Measurements from ENCODE around the gene RIPOR2. TPM values are rescaled to one million over a fixed set of nuclear protein-coding genes. Genes with fewer than 3 reads are reported as not detected.
"Not testable (repeated sequence)": the region's sequence is repeated elsewhere in the genome, so short reads cannot be mapped to it uniquely, and the experiment has no call there.

The RIPOR2 gene
- polyA plus RNA-seq, 4 donors: 6.2 to 9.0 (median 8.0) TPM

DNA sequence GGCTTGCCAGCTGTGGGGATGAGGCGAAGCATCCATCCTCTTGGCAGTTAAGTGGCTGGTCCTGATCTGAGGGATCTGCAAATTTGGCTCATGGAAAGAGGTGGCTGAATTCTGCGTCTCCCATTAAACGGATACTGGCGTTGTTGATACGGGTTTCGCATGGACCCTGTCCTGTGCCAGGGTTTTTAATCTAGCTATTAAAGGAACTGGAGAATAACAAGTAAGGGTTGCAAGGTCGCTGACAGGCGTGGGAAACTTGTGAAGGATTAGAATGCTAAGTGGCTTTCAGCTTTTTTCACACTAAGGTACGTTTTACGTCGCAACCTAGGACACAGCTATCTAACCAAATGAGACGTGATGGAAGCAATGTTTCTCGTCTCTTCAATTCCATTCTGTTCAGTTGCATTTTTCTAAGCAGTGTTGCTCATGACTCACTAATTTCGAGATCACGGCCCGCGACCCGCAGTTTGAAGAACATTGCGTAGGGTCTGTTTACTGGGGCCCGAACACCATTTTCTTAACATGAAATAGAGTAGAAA, 160.2 kb downstream of the RIPOR2 start:
- DNase-seq (ENCODE audit: low read depth in 4 of 4, low spot score in 3 of 4): no peak

DNA sequence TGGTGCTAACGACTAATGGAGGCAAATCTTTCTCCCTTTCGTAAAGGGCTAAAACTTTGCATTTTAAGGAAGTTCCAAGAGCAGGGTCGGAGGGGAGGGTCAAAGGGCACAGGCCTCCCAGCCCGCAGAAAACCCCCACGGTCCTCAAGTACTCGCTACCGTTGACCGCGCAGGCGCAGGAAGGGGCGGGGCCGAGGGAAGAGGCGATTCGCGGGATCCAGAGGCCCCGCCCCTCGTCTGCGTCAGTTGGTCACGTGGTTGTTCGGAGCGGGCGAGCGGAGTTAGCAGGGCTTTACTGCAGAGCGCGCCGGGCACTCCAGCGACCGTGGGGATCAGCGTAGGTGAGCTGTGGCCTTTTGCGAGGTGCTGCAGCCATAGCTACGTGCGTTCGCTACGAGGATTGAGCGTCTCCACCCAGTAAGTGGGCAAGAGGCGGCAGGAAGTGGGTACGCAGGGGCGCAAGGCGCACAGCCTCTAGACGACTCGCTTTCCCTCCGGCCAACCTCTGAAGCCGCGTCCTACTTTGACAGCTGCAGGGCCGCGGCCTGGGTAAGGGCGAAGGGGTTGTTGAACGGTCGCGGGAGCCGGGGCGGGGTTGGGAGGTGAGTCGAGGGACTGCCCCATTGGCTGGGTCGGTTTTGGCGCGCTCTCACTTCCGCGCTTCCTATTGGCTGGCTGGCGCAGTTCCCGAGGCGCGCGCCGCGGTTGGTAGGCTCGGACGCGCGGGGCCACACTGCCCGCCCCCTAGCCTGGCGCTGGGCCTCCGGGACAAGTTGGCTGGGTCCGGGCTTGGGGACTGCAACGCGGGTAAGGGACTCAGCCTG, 160.9 kb downstream of the RIPOR2 start, which contains the start of gene GMNN:
TSS of gene GMNN (plus strand) at position 242 of the 824 bp plus-strand sequence. CDS start 2,310 bp downstream, outside the sequence.
- DNase-seq (ENCODE audit: low read depth in 4 of 4, low spot score in 3 of 4): peak; percentile 92 to 96 (median 94)

DNA sequence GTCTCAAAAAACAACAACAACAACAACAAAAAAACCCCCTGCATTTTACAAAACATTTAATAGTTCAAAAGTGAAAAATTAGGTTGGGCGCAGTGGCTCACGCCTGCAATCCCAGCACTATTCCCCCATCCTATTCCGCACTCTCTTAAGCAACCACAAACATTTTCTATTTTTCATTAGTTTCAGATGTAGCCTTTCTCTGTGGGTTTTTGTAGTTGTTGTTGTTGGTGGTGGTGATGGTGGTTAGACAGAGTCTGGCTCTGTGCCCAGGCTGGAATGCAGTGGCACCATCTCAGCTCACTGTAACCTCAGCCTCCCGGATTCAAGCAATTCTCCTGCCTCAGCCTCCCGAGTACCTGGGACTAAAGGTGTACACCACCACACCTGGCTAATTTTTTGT, 167.4 kb downstream of the RIPOR2 start:
- DNase-seq (ENCODE audit: low read depth in 4 of 4, low spot score in 3 of 4): no peak

DNA sequence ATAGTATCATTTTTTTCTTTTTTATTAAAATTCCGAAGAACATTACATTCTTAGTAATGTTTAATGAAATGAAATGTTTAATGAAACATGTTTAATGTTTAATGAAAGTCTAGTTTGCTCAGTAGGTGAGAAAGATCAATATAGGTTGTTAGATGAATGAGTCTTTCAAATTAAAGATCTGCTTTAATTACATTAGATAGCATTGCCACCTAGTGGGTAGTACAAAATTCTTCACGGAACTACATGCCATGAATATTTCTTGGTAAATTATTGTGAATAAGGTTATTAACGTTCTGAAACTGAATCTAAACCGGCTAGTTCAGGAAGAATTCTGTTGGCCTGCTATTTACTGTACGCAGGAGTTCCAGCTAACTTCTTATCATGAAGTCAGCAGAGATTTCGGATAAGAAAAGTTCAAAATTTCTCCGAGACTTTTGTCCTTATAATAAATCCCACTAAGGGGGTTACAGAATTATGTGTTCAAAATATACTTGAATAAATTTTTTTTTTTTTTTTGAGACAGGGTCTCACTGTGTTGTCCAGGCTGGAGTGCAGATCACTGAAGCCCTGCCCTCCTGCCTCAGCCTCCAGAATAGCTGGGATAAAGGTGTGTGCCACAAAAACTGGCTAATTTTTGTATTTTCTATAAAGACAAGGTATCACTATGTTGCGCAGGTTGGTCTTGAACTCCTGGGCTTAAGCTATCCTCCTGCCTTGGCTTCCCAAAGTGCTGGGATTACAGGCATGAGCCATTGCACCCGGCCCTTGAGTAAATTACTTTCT, 168.9 kb downstream of the RIPOR2 start:
- DNase-seq (ENCODE audit: low read depth in 4 of 4, low spot score in 3 of 4): no peak

DNA sequence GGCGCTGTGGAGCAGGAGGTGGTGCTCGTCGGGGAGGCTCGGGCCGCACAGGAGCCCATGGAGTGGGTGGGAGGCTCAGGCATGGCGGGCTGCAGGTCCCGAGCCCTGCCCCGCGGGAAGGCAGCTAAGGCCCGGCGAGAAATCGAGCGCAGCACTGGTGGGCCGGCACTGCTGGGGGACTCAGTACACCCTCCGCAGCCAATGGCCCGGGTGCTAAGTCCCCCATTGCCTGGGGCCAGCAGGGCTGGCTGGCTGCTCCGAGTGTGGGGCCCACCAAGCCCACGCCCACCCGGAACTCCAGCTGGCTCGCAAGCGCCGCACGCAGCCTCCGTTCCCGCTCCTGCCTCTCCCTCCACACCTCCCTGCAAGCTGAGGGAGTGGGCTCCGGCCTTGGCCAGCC, 169.8 kb downstream of the RIPOR2 start:
- DNase-seq (ENCODE audit: low read depth in 4 of 4, low spot score in 3 of 4): not testable (repeated sequence)

DNA sequence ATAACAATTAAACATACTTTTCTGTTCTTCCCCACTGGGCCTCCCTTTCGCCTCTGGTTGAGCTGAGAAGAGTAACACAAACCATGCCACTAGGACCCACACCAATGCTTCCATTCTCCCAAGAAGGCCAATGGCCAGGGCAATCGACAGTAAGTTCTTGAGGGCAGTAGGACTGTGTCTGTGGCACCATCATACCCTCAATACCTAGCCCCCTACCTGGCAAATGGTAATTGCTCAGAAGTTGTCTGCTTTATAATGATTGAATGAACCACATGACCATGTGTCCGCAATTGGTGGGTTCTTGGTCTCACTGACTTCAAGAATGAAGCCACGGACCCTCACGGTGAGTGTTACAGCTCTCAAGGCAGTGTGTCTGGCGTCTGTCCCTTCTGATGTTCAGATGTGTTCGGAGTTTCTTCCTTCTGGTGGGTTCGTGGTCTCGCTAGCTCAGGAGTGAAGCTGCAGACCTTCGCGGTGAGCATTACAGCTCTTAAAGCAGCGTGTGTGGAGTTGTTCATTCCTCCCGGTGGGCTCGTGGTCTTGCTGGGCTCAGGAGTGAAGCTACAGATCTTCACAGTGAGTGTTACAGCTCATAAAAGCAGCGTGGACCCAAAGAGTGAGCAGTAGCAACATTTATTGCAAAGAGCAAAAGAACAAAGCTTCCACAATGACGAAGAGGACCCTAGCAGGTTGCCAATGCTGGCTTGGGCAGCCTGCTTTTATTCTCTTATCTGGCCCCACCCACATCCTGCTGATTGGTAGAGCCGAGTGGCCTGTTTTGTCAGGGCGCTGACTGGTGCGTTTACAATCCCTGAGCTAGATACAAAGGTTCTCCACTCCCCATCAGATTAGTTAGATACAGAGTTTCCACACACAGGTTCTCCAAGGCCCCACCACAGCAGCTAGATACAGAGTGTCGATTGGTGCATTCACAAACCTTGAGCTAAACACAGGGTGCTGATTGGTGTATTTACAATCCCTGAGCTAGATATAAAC, 170.6 kb downstream of the RIPOR2 start:
- not testable (repeated sequence) for DNase-seq (ENCODE audit: low read depth in 4 of 4, low spot score in 3 of 4)

DNA sequence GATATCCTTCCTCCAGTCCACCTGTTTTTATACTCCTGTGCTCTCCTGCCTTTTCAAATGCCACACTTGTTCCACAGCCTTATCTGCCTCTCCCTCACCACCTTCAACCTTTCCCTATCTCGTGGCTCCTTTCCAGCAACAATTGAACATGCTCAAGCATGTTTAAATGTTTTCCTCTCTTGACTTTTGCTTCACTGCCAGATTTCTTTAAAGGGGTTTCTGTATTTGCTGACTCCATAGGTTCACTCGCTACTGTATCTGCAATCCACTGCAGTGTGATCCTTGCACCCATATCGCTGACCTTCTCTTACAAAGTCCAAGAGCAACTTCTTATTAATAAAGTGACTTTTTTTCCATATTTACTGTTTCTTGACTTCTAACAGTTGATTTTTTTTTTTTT, 172.2 kb downstream of the RIPOR2 start:
- DNase-seq (ENCODE audit: low read depth in 4 of 4, low spot score in 3 of 4): no peak

DNA sequence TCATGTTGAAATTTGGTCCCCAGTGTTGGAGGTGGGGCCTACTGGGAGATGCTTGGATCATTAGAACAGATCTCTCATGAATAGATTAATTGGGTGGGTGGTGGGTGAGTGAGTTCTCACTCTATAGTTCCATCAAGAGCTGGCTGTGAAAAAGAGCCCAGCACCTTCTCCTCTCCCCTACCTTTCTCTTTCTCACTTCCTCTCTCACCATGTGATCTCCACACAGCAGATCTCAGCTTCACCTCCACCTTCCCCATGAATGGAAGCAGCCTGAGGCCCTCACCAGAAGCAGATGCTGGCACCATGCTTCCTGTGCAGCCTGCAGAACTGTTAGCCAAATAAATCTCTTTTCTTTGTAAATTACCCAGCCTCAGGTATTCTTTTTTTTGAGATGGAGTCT, 173.9 kb downstream of the RIPOR2 start:
- no peak for DNase-seq (ENCODE audit: low read depth in 4 of 4, low spot score in 3 of 4)

GRCh38 chr6:24761193-24761835, 174.4 kb downstream of the RIPOR2 start:
- DNase-seq (ENCODE audit: low read depth in 4 of 4, low spot score in 3 of 4): no peak

DNA sequence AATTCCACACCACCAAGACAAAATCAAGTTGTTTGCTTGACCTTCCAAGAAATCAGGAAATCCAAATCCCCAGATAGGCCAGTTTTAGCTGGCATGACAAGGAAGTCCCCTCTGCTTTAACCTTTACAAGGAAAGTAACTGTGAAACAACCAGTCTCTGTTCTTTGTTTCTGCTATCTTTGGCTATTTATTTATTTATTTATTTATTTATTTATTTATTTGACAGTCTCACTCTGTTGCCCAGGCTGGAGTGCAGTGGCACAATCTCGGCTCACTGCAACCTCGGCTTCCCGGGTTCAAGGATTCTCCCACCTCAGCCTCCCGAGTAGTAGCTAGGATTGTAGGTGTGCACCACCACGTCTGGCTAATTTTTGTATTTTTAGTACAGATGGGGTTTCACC, 175.6 kb downstream of the RIPOR2 start:
- no peak for DNase-seq (ENCODE audit: low read depth in 4 of 4, low spot score in 3 of 4)

GRCh38 chr6:24759718-24760117, 176.0 kb downstream of the RIPOR2 start:
- no peak for DNase-seq (ENCODE audit: low read depth in 4 of 4, low spot score in 3 of 4)

DNA sequence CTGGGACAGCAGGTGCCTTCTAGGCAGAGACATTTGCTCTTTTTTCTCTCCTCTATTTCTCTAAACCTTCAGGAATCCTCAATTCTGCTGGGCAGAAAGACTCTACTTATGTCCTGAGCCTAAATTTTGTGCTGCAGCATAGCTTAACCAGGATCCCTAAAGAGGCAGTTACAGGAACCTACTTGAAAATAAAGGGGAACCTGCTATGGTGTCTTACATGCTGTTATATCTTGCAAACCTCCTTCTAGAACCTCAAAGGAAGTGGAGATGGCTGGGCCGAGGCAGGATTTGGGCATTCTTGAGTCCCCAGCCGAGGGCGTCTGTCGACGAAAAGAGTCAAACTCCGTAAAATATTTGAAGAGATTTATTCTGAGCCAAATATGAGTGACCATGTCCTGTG, 178.1 kb downstream of the RIPOR2 start:
- no peak for DNase-seq (ENCODE audit: low read depth in 4 of 4, low spot score in 3 of 4)

GRCh38 chr6:24755279-24755678, 180.5 kb downstream of the RIPOR2 start:
- no peak for DNase-seq (ENCODE audit: low read depth in 4 of 4, low spot score in 3 of 4)

GRCh38 chr6:24754378-24754777, 181.4 kb downstream of the RIPOR2 start:
- not testable (repeated sequence) for DNase-seq (ENCODE audit: low read depth in 4 of 4, low spot score in 3 of 4)

Other genes with a start within 250 kb of the RIPOR2 start
- gene C6orf62, start 216.8 kb downstream of the RIPOR2 start, polyA plus RNA-seq (ENCODE audit: insufficient read length in 4 of 4): 100 to 1,000 TPM; 125 to 155 (median 140) TPM
- gene GMNN, start 161.0 kb downstream of the RIPOR2 start, polyA plus RNA-seq (ENCODE audit: insufficient read length in 4 of 4): 10 to 100 TPM; 56.6 to 62.3 (median 58.9) TPM
- gene ARMH2, start 137.0 kb downstream of the RIPOR2 start, polyA plus RNA-seq (ENCODE audit: insufficient read length in 4 of 4): under 1 TPM in 1 of 4 donors, not detected in 3; 0.09 TPM